HepG2 (cell line): ENCODE data around the gene EMC9. TPM values are rescaled to one million over a fixed set of nuclear protein-coding genes. Genes with fewer than 3 reads are reported as not detected.

ENCODE experiments used
- ADNP ChIP-seq: sonication (generic); formaldehyde crosslinking; IDR thresholded peaks from 2 replicates; pipeline ENCODE4 v1.4.0; 2020; ENCODE audit warnings: missing genetic modification reagents
- DR1 ChIP-seq: sonication (generic); formaldehyde crosslinking; IDR thresholded peaks from 2 replicates; pipeline ENCODE4 v1.8.0; 2021; ENCODE audit warnings: mild to moderate bottlenecking, missing genetic modification reagents, inconsistent platforms
- FOXK2 ChIP-seq: fragments of 450-650 bp; IDR thresholded peaks from 2 replicates; pipeline ENCODE4 v1.6.1; 2016
- GATA4 ChIP-seq: sonication (generic); IDR thresholded peaks from 2 replicates; pipeline ENCODE4 v1.6.1; 2016; ENCODE audit warnings: antibody characterized with exemption, low read depth, borderline replicate concordance
- GFI1 ChIP-seq: sonication (generic); formaldehyde crosslinking; IDR thresholded peaks from 2 replicates; pipeline ENCODE4 v1.5.0; 2020; ENCODE audit warnings: missing genetic modification reagents, mild to moderate bottlenecking, borderline replicate concordance
- GZF1 ChIP-seq: sonication (generic); formaldehyde crosslinking; IDR thresholded peaks from 2 replicates; pipeline ENCODE4 v1.5.1; 2020; ENCODE audit warnings: mild to moderate bottlenecking, missing genetic modification reagents
- IRX3 ChIP-seq: sonication (generic); formaldehyde crosslinking; IDR thresholded peaks from 2 replicates; pipeline ENCODE4 v1.8.1; 2023; ENCODE audit warnings: mild to moderate bottlenecking, low read depth, missing genetic modification reagents, borderline replicate concordance
- U2AF1 ChIP-seq: fragments of 200-400 bp; formaldehyde crosslinking; optimal IDR thresholded peaks from 2 replicates; pipeline ENCODE3; 2017; ENCODE audit warnings: mild to moderate bottlenecking, low read depth, low read length
- ZNF329 ChIP-seq: sonication (generic); formaldehyde crosslinking; IDR thresholded peaks from 2 replicates; pipeline ENCODE4 v1.9.0; 2021; ENCODE audit warnings: low read depth, mild to moderate bottlenecking, missing genetic modification reagents
- ZNF652 ChIP-seq: IDR thresholded peaks from 2 replicates; pipeline ENCODE4 v1.6.1; 2016; ENCODE audit warnings: low read depth, borderline replicate concordance
- polyA plus RNA-seq, 8 experiments: library from polyadenylated mRNA; depleted of rRNA in 3 of 8; stranded (reverse) in 7 of 8; unstranded in 1 of 8; fragments of >200 nt; fragmentation: Illumina TruSeq in 4 of 8; extraction: Trizol in 4 of 8; gene quantifications; 2 replicates each; pipeline versions ENCODE4 v1.2.1 to v1.2.3, GENCODE V29; 2011 to 2016; ENCODE audit warnings: low read depth in 4 of 8, missing spikeins in 1 of 8, mixed read lengths in 1 of 8; ENCODE audit not compliant: insufficient read depth in 1 of 8
- total RNA-seq, 5 experiments: library from RNA; depleted of rRNA; stranded (reverse); fragments of >200 nt; fragmentation: Illumina TruSeq; extraction: Trizol; gene quantifications; 2 replicates each; pipeline ENCODE4 v1.2.3, GENCODE V29; 2016; ENCODE audit warnings: low read depth in 1 of 5
- TF ChIP-seq, protein P1 (sequence below): sonication (generic); formaldehyde crosslinking; IDR thresholded peaks from 2 replicates; pipeline ENCODE4 v1.5.0; 2020; ENCODE audit warnings: missing genetic modification reagents
- TF ChIP-seq, protein P2 (sequence below): sonication (generic); formaldehyde crosslinking; IDR thresholded peaks from 2 replicates; pipeline ENCODE4 v1.9.0; 2021; ENCODE audit warnings: mild to moderate bottlenecking, missing genetic modification reagents
- TF ChIP-seq, protein P3 (sequence below): sonication (generic); formaldehyde crosslinking; IDR thresholded peaks from 2 replicates; pipeline ENCODE4 v1.4.0; 2020; ENCODE audit warnings: missing genetic modification reagents
- TF ChIP-seq, protein P4 (sequence below): sonication (generic); formaldehyde crosslinking; IDR thresholded peaks from 2 replicates; pipeline ENCODE4 v1.5.0; 2020; ENCODE audit warnings: mild to moderate bottlenecking, missing genetic modification reagents

Gene EMC9
- total and polyA plus RNA-seq, 2 of the 13 experiments (the other 11 are each of a cell fraction or from before 2014, with no cell fraction given), result 60.5 to 78.7 TPM

DNA sequence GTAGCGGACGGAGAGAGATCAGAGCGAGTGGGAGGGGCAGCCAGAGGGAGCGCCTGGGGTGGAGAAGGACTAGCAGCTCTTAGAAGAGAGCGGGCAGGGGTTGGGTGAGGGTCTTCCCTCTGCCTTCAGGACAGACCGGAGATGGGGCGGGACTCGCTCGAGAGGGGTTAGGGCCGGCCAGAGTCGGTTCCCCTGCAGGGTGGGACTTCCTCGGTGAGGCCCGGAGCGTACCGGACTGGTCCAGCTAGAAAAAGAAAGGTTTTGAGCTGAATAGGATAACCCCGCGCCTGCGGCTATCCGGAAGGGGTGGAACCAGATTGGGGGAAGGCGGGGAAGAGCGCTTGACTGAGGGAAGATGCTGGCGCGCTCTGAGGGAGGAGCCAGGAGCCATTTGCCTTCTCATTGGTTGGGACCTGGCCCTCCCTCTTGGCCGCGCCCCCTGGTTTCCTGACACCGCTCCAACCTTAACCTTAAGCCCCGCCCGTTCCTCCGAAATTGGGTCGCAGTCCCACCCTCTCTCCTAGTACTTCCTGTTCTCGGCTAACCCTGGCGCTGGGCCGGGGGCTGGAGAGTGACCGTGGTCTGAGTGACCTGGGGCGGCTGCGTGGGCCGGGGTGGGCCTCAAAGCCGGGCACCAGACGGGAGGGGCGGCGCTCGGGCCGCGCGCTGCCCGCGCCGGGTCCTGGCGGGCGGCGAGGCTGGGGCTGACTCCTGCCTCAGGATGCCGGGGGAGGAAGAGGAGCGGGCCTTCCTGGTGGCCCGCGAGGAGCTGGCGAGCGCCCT lies 5.8 kb upstream of the EMC9 start, which contains the start of gene RNF31 (continued):
- TF ChIP-seq, protein P1, sequence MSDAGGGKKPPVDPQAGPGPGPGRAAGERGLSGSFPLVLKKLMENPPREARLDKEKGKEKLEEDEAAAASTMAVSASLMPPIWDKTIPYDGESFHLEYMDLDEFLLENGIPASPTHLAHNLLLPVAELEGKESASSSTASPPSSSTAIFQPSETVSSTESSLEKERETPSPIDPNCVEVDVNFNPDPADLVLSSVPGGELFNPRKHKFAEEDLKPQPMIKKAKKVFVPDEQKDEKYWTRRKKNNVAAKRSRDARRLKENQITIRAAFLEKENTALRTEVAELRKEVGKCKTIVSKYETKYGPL (CRISPR knock-in tag), result peak; percentile 45; the same call in 1 of the 2 replicates
- TF ChIP-seq IRX3 (CRISPR knock-in tag), result no peak
- TF ChIP-seq, protein P2, sequence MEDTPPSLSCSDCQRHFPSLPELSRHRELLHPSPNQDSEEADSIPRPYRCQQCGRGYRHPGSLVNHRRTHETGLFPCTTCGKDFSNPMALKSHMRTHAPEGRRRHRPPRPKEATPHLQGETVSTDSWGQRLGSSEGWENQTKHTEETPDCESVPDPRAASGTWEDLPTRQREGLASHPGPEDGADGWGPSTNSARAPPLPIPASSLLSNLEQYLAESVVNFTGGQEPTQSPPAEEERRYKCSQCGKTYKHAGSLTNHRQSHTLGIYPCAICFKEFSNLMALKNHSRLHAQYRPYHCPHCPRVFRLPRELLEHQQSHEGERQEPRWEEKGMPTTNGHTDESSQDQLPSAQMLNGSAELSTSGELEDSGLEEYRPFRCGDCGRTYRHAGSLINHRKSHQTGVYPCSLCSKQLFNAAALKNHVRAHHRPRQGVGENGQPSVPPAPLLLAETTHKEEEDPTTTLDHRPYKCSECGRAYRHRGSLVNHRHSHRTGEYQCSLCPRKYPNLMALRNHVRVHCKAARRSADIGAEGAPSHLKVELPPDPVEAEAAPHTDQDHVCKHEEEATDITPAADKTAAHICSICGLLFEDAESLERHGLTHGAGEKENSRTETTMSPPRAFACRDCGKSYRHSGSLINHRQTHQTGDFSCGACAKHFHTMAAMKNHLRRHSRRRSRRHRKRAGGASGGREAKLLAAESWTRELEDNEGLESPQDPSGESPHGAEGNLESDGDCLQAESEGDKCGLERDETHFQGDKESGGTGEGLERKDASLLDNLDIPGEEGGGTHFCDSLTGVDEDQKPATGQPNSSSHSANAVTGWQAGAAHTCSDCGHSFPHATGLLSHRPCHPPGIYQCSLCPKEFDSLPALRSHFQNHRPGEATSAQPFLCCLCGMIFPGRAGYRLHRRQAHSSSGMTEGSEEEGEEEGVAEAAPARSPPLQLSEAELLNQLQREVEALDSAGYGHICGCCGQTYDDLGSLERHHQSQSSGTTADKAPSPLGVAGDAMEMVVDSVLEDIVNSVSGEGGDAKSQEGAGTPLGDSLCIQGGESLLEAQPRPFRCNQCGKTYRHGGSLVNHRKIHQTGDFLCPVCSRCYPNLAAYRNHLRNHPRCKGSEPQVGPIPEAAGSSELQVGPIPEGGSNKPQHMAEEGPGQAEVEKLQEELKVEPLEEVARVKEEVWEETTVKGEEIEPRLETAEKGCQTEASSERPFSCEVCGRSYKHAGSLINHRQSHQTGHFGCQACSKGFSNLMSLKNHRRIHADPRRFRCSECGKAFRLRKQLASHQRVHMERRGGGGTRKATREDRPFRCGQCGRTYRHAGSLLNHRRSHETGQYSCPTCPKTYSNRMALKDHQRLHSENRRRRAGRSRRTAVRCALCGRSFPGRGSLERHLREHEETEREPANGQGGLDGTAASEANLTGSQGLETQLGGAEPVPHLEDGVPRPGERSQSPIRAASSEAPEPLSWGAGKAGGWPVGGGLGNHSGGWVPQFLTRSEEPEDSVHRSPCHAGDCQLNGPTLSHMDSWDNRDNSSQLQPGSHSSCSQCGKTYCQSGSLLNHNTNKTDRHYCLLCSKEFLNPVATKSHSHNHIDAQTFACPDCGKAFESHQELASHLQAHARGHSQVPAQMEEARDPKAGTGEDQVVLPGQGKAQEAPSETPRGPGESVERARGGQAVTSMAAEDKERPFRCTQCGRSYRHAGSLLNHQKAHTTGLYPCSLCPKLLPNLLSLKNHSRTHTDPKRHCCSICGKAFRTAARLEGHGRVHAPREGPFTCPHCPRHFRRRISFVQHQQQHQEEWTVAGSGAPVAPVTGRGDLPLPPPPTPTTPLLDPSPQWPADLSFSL, result no peak
- TF ChIP-seq ADNP (CRISPR knock-in tag), result no peak
- no peak; the same call in 1 of the 2 replicates for TF ChIP-seq ZNF652
- peak; percentile 12; the same call in 1 of the 2 replicates for TF ChIP-seq DR1 (CRISPR knock-in tag)
- peak; percentile 14; the same call in 1 of the 2 replicates for TF ChIP-seq GZF1
- no peak for TF ChIP-seq FOXK2
- TF ChIP-seq, protein P3, sequence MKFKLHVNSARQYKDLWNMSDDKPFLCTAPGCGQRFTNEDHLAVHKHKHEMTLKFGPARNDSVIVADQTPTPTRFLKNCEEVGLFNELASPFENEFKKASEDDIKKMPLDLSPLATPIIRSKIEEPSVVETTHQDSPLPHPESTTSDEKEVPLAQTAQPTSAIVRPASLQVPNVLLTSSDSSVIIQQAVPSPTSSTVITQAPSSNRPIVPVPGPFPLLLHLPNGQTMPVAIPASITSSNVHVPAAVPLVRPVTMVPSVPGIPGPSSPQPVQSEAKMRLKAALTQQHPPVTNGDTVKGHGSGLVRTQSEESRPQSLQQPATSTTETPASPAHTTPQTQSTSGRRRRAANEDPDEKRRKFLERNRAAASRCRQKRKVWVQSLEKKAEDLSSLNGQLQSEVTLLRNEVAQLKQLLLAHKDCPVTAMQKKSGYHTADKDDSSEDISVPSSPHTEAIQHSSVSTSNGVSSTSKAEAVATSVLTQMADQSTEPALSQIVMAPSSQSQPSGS (CRISPR knock-in tag), result no peak; the same call in 1 of the 2 replicates
- TF ChIP-seq GATA4, result peak; percentile 45
- TF ChIP-seq, protein P4, sequence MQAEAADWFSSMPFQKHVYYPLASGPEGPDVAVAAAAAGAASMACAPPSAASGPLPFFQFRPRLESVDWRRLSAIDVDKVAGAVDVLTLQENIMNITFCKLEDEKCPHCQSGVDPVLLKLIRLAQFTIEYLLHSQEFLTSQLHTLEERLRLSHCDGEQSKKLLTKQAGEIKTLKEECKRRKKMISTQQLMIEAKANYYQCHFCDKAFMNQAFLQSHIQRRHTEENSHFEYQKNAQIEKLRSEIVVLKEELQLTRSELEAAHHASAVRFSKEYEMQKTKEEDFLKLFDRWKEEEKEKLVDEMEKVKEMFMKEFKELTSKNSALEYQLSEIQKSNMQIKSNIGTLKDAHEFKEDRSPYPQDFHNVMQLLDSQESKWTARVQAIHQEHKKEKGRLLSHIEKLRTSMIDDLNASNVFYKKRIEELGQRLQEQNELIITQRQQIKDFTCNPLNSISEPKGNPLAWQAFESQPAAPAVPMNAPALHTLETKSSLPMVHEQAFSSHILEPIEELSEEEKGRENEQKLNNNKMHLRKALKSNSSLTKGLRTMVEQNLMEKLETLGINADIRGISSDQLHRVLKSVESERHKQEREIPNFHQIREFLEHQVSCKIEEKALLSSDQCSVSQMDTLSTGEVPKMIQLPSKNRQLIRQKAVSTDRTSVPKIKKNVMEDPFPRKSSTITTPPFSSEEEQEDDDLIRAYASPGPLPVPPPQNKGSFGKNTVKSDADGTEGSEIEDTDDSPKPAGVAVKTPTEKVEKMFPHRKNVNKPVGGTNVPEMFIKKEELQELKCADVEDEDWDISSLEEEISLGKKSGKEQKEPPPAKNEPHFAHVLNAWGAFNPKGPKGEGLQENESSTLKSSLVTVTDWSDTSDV, result no peak
- TF ChIP-seq GFI1, result no peak
- TF ChIP-seq U2AF1, result peak; percentile 83
- TF ChIP-seq ZNF329 (CRISPR knock-in tag), result no peak
